Measurements from ENCODE around the gene ARHGDIG. TPM values are rescaled to one million over a fixed set of nuclear protein-coding genes. Genes with fewer than 3 reads are reported as not detected.

ARHGDIG gene
- total RNA-seq, 1 donor = not detected

DNA sequence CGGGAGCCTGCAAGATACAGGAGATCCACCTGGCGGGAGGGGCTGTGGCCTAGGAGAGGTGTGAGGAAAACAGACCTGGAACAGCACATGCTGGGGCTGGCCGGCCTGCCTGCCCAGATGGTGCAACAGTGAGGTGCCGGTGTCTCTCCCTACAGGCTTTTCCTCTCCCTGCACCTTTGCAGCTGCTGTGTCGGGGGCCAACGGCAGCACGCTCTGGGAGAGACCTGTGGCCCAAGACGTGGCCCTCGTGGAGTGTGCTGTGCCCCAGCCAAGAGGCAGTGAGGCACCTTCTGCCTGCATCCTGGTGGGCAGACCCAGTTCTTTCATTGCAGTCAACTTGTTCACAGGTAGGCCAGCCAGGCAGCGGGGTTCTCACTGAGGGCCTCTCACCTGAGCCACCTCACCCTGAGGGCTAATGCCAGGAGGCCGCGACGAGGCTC is 20.6 kb upstream of the ARHGDIG start:
- Histone ChIP-seq H2AFZ (ENCODE audit: low read length) (no peak overlapping the region), H3K27me3 (ENCODE audit: insufficient read depth, low read length) (no peaks in the 10 kb centered on the region), H3K4me2 (ENCODE audit: insufficient read depth, low read length) (no peak overlapping the region), H3K9me3 (ENCODE audit: low read depth, low read length) (no peaks in the 10 kb centered on the region), H3K36me3 (ENCODE audit: insufficient read depth, low read length) (peaks cover 12% of the 10 kb centered on the region), H3K4me3 (ENCODE audit: insufficient read depth, low read length) (no peak overlapping the region), H3K27ac (ENCODE audit: low read depth, low read length) (no peak overlapping the region), H3K4me1 (ENCODE audit: insufficient read depth, low read length) (no peaks in the 10 kb centered on the region), H4K20me1 (ENCODE audit: insufficient read depth, low read length) (no peaks in the 10 kb centered on the region), H3K79me2 (ENCODE audit: insufficient read depth, low read length) (no peaks in the 10 kb centered on the region)
- DNase-seq (ENCODE audit: insufficient read length, low spot score, missing footprints) = peak; percentile 58
- TF ChIP-seq, protein P1, sequence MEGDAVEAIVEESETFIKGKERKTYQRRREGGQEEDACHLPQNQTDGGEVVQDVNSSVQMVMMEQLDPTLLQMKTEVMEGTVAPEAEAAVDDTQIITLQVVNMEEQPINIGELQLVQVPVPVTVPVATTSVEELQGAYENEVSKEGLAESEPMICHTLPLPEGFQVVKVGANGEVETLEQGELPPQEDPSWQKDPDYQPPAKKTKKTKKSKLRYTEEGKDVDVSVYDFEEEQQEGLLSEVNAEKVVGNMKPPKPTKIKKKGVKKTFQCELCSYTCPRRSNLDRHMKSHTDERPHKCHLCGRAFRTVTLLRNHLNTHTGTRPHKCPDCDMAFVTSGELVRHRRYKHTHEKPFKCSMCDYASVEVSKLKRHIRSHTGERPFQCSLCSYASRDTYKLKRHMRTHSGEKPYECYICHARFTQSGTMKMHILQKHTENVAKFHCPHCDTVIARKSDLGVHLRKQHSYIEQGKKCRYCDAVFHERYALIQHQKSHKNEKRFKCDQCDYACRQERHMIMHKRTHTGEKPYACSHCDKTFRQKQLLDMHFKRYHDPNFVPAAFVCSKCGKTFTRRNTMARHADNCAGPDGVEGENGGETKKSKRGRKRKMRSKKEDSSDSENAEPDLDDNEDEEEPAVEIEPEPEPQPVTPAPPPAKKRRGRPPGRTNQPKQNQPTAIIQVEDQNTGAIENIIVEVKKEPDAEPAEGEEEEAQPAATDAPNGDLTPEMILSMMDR (IDR thresholded peaks at IDR 0.05; ENCODE audit: extremely low read depth, low read depth, low read length) = no peak

DNA sequence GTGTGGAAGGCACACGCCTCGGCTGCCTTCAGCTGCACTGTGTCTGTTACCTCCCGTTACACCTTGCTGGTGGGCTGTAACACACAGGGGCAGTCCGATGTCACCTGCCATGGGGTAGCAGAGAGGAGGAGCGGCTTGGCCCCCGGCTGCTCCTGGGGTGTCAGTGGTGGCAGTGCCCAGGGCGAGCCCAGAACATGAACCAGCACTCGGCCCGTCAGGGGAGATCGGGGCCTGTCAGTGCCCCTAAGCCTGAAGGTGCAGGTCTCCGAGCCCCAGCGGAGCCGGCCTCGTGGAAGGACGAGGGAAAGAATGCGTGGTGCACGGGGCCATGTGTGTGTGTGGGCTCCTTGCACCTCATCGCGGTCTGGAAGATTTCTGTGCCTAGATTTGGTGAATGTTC is 20.1 kb upstream of the ARHGDIG start:
- no peaks in the 10 kb centered on the region for H3K79me2 ChIP-seq (ENCODE audit: insufficient read depth, low read length)
- no peak overlapping the region for H3K4me3 ChIP-seq (ENCODE audit: insufficient read depth, low read length)
- no peak overlapping the region for H2AFZ ChIP-seq (ENCODE audit: low read length)
- H3K4me1 ChIP-seq (ENCODE audit: insufficient read depth, low read length) = no peaks in the 10 kb centered on the region
- H3K4me2 ChIP-seq (ENCODE audit: insufficient read depth, low read length) = no peak overlapping the region
- H3K27ac ChIP-seq (ENCODE audit: low read depth, low read length) = no peak overlapping the region
- peak; percentile 68 for DNase-seq (ENCODE audit: insufficient read length, low spot score, missing footprints)
- H3K36me3 ChIP-seq (ENCODE audit: insufficient read depth, low read length) = peaks cover 11% of the 10 kb centered on the region
- no peaks in the 10 kb centered on the region for H3K27me3 ChIP-seq (ENCODE audit: insufficient read depth, low read length)
- H4K20me1 ChIP-seq (ENCODE audit: insufficient read depth, low read length) = no peaks in the 10 kb centered on the region
- TF ChIP-seq, protein P1 (IDR thresholded peaks at IDR 0.05; ENCODE audit: extremely low read depth, low read depth, low read length) = no peak
- H3K9me3 ChIP-seq (ENCODE audit: low read depth, low read length) = no peaks in the 10 kb centered on the region

DNA sequence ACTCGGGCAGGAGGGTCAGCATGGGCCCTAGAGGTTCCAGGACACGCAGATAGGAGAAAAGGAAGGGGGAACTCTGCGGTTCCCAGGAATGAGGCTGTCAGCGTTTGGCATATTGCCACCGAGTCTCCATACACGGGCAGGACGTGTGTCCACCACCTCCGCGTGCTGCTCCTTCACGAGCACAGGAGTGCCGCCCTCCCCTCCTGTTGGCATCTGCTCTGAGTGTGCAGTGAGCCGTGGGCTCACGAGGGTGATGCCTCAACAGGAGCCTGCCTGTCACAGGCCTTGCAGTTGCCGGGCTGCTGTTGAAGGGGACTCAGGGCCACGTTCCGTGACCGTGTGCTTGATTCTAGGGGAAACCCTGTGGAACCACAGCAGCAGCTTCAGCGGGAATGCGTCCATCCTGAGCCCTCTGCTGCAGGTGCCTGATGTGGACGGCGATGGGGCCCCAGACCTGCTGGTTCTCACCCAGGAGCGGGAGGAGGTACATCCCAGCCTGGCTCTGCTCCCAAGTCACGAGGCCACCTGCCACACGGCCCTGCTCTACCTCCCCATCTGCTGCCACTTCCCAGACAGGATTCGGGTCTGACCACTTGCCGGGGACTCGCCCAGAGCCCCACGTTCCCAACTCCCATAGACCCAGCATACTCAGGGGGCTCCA is 19.2 kb upstream of the ARHGDIG start:
- TF ChIP-seq, protein P1 (IDR thresholded peaks at IDR 0.05; ENCODE audit: extremely low read depth, low read depth, low read length) = no peak
- no peaks in the 10 kb centered on the region for H4K20me1 ChIP-seq (ENCODE audit: insufficient read depth, low read length)
- no peak overlapping the region for H2AFZ ChIP-seq (ENCODE audit: low read length)
- peak; percentile 65 for DNase-seq (ENCODE audit: insufficient read length, low spot score, missing footprints)
- H3K27me3 ChIP-seq (ENCODE audit: insufficient read depth, low read length) = no peaks in the 10 kb centered on the region
- no peak overlapping the region for H3K27ac ChIP-seq (ENCODE audit: low read depth, low read length)
- H3K9me3 ChIP-seq (ENCODE audit: low read depth, low read length) = no peaks in the 10 kb centered on the region
- H3K4me2 ChIP-seq (ENCODE audit: insufficient read depth, low read length) = no peak overlapping the region
- H3K36me3 ChIP-seq (ENCODE audit: insufficient read depth, low read length) = peaks cover 8% of the 10 kb centered on the region
- no peak overlapping the region for H3K4me3 ChIP-seq (ENCODE audit: insufficient read depth, low read length)
- no peaks in the 10 kb centered on the region for H3K79me2 ChIP-seq (ENCODE audit: insufficient read depth, low read length)
- H3K4me1 ChIP-seq (ENCODE audit: insufficient read depth, low read length) = no peaks in the 10 kb centered on the region

DNA sequence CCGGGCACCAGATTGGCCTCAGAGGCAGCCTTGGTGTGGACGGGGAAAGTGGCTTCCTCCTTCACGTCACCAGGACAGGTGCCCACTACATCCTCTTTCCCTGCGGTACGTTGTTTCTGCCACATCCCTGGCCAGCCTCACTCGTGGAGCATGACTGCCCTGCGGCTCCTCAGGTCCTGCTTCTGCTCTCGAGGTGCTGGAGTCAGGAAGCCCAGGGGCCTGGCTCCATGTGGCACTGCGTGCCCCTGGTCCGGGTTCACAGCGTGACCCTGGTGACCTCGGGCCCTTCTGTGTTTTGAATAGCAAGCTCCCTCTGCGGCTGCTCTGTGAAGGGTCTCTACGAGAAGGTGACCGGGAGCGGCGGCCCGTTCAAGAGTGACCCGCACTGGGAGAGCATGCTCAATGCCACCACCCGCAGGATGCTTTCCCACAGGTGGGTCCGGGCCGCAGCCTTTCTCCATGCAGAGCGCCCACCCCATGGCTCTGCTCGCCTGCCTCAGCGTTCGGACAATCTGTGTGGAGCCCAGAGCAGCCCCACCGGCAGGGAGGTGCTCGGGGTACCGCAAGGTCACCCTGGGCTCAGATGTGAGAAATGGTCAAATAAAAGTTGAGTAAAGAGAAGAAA is 18.2 kb upstream of the ARHGDIG start:
- Histone ChIP-seq H3K27me3 (ENCODE audit: insufficient read depth, low read length) (no peaks in the 10 kb centered on the region), H3K79me2 (ENCODE audit: insufficient read depth, low read length) (no peaks in the 10 kb centered on the region), H3K4me2 (ENCODE audit: insufficient read depth, low read length) (no peak overlapping the region), H2AFZ (ENCODE audit: low read length) (no peak overlapping the region), H3K4me3 (ENCODE audit: insufficient read depth, low read length) (no peak overlapping the region), H3K4me1 (ENCODE audit: insufficient read depth, low read length) (no peaks in the 10 kb centered on the region), H3K27ac (ENCODE audit: low read depth, low read length) (no peak overlapping the region), H3K36me3 (ENCODE audit: insufficient read depth, low read length) (peaks cover 8% of the 10 kb centered on the region), H3K9me3 (ENCODE audit: low read depth, low read length) (no peaks in the 10 kb centered on the region), H4K20me1 (ENCODE audit: insufficient read depth, low read length) (peaks cover 4% of the 10 kb centered on the region)
- peak; percentile 57 for DNase-seq (ENCODE audit: insufficient read length, low spot score, missing footprints)
- TF ChIP-seq, protein P1 (IDR thresholded peaks at IDR 0.05; ENCODE audit: extremely low read depth, low read depth, low read length) = no peak
